GM18520 (cell line): ENCODE data around the gene SLC22A31.
"Not testable (repeated sequence)": the region's sequence is repeated elsewhere in the genome, so short reads cannot be mapped to it uniquely, and the experiment has no call there.

Source experiments
- ATAC-seq: cut with Tn5 transposase; IDR thresholded peaks from one replicate; pipeline ENCODE4 v1.9.1; 2021; ENCODE audit not compliant: unreplicated experiment

SLC22A31 gene

DNA sequence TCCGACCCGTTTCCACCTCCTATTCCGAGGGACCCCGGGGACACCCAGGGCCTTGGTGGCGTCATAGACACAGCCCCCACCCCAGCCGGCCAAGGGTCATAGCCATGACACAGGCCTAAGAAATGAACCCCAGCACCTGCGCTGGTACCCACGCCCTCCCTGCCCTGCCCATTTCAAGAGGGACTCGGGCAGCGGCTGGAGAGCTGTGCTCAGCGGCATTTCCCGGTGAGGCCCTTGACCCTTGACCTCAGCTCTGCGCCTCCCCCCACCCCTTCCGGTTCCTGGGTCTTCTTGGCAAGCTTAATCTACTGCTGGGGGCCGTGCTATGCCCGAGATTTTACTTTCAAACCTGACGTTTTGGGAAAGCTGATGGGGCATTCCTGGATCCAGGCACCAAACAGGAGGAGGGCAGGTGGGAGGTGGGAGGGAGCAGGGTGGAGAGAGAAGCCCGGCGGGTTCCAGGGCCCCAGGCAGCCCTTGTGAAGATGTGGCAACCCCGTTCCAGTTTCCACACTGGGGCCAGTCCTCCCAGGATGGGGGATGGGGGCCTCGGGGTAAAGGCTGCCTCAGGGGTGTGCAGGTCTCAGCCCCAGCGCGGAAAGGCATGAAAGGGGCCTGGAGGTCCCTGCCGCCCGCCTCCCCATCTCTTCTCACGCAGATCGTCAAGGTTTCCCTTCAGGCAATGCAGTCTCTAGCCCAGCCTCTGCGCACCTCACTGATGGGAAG is at the start of gene SLC22A31:
Gene SLC22A31, minus strand, starts transcription at position 414 of the 726 bp plus-strand sequence. Its CDS starts 36 bp downstream, at position 378.
- no peak for ATAC-seq

- ATAC-seq, result no peak
Measured at GRCh38 chr16:89248196-89248982, 48.1 kb upstream of the SLC22A31 start.

DNA sequence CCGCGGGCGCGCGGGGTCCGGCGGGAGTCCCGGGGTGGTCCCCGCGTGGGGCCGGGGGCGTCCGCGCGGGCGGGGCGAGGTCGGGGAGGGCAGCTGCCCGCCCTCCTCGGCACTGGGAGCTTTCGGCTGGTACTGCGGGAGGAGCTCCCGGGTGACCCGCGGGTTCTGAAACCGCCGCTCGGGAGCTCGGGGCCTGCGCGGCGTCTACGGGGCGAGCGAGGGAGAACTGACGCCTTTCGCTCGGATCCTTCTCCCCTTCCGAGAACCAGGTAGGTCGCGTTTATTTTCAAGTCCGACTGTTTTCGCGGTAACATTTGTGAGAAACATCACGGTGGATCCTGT is 47.4 kb upstream of the SLC22A31 start:
- not testable (repeated sequence) for ATAC-seq

- ATAC-seq, result no peak
Measured at GRCh38 chr16:89246903-89247733, 46.8 kb upstream of the SLC22A31 start.

DNA sequence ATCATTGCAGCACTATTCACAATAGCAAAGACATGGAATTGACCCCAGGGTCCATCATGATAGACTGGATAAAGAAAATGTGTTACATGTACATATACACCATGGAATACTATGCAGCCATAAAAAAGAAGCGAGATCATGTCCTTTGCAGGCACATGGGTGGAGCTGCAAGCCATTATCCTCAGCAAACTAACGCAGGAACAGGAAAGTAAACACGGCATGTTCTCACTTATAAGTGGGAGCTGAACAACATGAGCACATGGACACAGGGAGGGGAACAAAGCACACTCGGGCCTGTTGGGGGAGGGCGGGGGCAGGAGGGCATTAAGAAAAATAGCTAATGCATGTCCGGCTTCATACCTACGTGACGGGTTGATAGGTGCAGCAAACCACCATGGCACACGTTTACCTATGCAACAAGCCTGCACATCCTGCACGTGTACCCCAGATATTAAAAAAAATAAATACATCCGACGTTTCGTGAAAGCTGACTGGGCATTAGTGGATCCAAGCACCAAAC is 46.1 kb upstream of the SLC22A31 start:
- ATAC-seq, result no peak

DNA sequence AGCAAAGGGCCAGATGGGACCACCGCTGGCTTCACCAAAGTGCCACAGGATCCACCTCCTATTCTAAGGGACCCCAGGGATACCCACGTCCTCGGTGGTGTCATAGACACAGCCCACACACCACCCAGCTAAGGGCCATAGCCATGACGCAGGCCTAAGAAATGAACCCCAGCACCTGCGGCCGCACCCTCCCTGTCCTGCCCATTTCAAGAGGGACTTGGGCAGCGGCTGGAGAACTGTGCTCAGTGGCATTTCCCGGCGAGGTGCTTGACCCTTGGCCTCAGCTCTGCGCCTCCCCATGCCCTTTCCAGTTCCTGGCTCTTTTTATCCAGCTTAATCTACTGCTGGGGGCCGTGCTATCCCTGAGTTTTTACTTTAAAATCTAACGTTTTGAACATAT is 44.4 kb upstream of the SLC22A31 start:
- no peak for ATAC-seq

DNA sequence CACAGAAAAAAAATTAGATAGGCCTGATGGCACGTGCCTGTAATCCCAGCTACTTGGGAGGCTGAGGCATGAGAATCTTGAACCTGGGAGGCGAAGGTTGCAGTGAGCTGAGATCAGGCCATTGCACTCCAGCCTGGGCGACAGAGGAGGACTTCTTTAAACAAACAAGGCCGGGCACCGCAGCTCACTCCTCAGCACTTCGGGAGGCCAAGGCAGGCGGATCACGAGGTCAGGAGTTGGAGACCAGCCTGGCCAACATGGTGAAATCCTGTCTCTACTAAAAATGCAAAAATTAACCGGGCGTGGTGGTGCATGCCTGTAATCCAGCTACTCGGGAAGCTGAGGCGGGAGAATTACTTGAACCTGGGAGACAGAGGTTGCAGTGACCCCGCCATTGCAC is 43.9 kb upstream of the SLC22A31 start:
- not testable (repeated sequence) for ATAC-seq

DNA sequence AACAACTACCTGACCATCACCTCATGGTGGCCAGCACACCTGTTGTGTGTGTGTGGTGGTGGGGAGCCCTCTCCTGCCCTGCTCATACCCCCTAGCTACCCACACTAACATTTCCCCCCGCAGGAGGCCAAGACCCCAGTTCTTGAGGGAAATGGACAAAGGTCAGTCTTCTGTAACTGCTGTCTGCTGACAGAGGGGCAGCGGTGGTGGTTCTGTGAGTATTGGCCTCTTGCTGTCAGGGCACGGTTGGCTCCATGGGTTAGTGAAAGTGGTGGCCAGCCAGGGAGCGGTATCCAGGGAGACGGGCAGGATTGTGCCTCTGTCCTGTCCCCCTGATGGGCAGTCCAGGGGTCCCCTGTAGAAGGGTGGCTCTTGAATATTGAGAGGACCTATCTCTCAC is 43.3 kb upstream of the SLC22A31 start:
- ATAC-seq, result no peak

DNA sequence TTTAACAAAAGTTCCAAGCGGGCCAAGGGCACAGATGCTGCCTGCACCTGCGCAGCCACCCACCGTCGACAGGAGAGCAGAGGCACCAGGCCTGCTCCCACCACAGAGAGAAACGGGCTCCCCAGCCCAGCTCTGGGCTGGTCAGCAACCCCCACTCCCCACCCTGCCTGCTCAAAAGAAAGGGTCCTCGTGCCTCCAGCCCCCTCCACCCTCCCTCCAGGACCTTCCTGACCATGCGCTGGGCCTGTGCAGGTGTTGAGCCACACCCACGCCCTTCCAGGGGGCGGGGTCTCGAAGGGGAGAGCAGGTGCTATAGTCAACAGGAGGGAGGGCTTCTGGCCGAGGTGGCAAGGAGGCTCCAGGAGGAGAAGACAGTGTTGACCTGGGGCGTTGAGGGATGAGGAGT is 42.5 kb upstream of the SLC22A31 start:
- ATAC-seq, result no peak

DNA sequence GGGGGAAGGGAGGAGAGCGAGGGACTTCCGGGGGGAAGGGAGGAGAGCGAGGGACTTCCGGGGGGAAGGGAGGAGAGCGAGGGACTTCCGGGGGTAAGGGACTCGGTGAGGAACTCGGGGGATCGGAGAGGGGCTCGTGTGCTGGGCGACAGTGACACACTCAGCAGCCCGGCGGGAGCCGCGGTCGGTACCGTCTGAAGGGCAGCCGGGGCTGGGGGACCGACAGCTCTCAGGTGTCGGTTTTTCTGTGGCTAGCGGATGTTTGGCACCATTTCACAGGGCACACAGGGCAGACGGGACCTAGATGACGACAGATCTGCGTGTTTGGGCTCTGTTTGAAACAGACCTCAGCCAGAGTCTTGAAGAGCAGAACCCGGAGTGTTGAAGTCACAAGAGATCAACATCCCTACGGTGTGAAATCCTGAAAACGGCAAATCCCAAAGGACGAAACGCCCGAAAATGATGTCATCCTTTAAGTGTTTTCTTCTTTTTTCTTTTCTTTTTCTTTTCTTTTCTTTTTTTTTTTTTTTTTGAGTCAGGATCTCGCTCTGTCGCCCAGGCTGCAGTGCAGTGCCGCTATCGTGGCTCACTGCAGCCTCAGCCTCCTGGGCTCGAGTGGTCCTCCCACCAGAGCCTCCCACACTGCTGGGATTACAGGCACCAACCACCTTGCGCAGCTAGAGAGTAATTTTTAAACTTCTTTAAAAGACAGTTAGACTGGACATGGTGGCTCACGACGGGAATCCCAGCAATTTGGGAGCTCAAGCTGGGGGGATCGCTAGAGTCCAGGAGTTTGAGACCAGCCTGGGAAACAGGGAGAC is 41.1 kb upstream of the SLC22A31 start:
- ATAC-seq, result no peak

DNA sequence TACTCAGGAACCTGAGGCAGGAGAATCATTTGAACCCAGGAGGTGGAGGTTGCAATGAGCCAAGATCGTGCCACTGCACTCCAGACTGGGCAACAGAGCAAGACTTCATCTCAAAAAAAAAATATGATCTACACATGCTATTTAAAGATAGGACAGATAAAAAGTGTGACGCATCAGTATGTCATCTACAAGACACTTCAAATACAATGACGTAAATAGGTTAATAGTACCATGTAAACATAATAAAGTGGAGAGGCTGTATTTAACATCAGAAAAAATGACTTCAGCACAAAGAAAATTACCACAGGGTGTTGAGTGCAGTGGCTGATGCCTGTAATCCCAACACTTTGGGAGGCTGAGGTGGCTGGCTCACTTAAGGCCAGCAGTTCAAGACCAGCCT is 37.4 kb upstream of the SLC22A31 start:
- no peak for ATAC-seq

- ATAC-seq, result no peak
Measured at GRCh38 chr16:89233678-89234490, 33.5 kb upstream of the SLC22A31 start.

DNA sequence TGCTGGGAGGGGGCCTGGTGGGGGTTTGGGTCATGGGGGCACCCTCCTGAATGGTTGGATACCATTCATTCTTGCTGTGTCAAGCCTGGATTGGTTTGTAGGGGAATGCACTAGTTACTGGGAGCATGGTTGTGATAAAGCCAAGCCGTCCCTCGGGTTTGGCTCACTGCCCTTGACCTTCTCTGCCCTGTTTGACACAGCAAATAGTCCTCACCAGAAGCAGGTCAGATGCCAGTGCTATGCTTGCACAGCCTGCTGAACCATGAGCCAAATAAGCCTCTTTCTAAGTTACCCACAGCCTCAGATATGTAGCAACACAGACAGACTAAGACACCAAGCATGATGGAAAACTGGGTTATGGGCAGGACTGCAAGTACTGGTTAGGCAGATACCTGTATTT is 31.8 kb upstream of the SLC22A31 start:
- no peak for ATAC-seq

GRCh38 chr16:89230255-89230654 is 29.9 kb upstream of the SLC22A31 start:
- ATAC-seq, result no peak

DNA sequence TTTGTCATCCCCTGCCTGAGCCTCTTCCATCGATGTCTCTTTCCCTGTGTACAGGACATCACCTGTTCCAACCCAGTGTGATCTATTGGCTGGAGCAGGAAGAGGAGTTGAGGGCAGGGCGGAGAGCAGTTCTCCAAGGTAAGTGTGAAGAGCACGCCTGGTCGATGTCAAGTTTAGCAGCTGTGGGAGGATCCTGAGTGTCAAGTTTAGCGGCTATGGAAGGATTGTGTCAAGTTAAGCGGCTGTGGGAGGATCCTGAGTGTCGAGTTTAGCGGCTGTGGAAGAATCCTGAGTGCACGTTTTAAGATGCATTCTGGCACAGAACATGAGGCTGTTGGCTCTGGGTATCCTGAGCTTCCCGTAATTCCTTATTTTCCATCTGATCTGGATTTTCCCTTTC is 24.3 kb upstream of the SLC22A31 start:
- ATAC-seq, result no peak

- no peak for ATAC-seq
Measured at GRCh38 chr16:89222931-89223330, 22.6 kb upstream of the SLC22A31 start.

DNA sequence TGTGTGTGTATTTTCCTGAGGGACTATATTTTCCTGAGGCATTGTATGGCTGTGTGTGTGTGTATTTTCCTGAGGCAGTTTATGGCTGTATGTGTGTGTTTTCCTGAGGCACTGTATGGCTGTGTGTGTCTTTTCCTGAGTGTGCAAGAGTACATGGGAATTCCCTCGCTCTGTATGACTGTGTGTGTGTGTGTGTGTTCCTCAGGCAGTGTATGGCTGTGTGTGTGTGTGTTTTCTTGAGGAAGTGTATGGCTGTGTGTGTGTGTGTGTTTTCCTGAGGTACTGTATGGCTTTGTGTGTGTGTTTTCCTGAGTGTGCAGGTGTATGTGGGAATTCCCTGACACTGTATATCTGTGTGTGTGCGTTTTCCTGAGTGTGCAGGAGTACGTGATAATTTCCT is 21.3 kb upstream of the SLC22A31 start:
- no peak for ATAC-seq

DNA sequence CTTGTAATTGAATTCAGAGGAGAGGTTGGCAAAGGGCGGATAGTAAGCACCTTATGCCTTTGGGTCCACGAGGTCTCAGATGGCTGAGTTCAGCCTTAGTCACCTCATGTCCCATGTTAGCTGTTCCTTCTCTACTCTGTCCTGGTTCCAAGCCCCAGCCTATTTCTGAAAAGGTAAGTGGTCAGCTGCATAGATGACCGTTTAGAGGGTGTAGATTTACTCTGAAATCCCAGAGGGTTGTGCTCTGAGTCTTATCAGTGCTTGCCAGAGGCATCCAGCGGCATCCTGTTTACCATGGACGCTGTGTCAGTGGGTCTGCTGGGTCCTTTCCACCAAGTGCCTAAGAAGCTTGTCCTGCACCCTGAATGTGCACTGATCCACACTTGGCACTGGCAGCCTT is 19.0 kb upstream of the SLC22A31 start:
- ATAC-seq, result no peak

GRCh38 chr16:89217388-89218191 is 17.3 kb upstream of the SLC22A31 start, which contains the start of gene ZNF778:
ZNF778 (plus strand) TSS chr16:89217703; CDS start chr16:89221128, 3,425 bp downstream.
- ATAC-seq, result peak; percentile 80
